Measurements from ENCODE around the gene EXOC4.

- TF ChIP-seq, protein P1, sequence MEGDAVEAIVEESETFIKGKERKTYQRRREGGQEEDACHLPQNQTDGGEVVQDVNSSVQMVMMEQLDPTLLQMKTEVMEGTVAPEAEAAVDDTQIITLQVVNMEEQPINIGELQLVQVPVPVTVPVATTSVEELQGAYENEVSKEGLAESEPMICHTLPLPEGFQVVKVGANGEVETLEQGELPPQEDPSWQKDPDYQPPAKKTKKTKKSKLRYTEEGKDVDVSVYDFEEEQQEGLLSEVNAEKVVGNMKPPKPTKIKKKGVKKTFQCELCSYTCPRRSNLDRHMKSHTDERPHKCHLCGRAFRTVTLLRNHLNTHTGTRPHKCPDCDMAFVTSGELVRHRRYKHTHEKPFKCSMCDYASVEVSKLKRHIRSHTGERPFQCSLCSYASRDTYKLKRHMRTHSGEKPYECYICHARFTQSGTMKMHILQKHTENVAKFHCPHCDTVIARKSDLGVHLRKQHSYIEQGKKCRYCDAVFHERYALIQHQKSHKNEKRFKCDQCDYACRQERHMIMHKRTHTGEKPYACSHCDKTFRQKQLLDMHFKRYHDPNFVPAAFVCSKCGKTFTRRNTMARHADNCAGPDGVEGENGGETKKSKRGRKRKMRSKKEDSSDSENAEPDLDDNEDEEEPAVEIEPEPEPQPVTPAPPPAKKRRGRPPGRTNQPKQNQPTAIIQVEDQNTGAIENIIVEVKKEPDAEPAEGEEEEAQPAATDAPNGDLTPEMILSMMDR (IDR thresholded peaks at IDR 0.05; ENCODE audit: extremely low read depth in 1 of 2, insufficient read depth in 1 of 2, low read depth in 1 of 2, low read length in 2 of 2) = no peak
- TF ChIP-seq EZH2 (IDR thresholded peaks at IDR 0.05; ENCODE audit: borderline replicate concordance, low read depth, low read length, severe bottlenecking) = no peak
Observed at GRCh38 chr7:133353775-133354174, 100.9 kb downstream of the EXOC4 start.
